Epithelial cell of esophagus (primary cell): ENCODE measurements around the gene SRXN1.

Source experiments
- DNase-seq: peaks from one replicate; pipeline ENCODE4 v3.0.0; 2010; ENCODE audit warnings: low read depth
- H3K4me3 ChIP-seq: 2 replicates; pipeline ENCODE4 v1.5.1; 2011; ENCODE audit warnings: mild to moderate bottlenecking, low read length, control low read depth
- TF ChIP-seq, protein P1 (sequence below): IDR thresholded peaks from 2 replicates; pipeline ENCODE4 v1.5.1; 2011; ENCODE audit warnings: low read depth, mild to moderate bottlenecking, low read length, control low read depth, inconsistent platforms; ENCODE audit not compliant: insufficient read depth; ENCODE audit errors: missing control alignments

The SRXN1 gene

DNA sequence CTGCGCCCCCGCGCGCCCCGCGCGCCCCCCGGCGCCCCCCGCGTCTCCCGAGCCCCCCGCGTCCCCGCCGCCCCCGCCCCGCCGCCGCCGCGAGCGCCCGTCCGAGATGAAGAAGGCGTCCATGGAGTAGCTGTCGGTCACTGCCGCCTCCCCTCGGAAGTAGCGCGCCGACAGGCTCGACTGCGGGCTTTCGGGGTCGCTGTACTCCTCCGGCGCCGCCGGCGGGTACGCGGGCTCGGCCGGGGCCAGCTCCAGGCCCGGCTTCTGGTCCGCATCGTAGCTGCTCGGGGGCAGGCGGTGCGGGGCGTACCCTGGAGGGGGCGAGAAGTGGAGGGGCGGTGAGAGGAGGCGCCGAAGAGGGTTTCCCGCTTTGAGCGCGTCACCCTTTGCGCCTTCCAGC lies 11.2 kb upstream of the SRXN1 start:
- no peak for DNase-seq
- H3K4me3 ChIP-seq, result no peak overlapping the region
- TF ChIP-seq, protein P1, sequence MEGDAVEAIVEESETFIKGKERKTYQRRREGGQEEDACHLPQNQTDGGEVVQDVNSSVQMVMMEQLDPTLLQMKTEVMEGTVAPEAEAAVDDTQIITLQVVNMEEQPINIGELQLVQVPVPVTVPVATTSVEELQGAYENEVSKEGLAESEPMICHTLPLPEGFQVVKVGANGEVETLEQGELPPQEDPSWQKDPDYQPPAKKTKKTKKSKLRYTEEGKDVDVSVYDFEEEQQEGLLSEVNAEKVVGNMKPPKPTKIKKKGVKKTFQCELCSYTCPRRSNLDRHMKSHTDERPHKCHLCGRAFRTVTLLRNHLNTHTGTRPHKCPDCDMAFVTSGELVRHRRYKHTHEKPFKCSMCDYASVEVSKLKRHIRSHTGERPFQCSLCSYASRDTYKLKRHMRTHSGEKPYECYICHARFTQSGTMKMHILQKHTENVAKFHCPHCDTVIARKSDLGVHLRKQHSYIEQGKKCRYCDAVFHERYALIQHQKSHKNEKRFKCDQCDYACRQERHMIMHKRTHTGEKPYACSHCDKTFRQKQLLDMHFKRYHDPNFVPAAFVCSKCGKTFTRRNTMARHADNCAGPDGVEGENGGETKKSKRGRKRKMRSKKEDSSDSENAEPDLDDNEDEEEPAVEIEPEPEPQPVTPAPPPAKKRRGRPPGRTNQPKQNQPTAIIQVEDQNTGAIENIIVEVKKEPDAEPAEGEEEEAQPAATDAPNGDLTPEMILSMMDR, result no peak

DNA sequence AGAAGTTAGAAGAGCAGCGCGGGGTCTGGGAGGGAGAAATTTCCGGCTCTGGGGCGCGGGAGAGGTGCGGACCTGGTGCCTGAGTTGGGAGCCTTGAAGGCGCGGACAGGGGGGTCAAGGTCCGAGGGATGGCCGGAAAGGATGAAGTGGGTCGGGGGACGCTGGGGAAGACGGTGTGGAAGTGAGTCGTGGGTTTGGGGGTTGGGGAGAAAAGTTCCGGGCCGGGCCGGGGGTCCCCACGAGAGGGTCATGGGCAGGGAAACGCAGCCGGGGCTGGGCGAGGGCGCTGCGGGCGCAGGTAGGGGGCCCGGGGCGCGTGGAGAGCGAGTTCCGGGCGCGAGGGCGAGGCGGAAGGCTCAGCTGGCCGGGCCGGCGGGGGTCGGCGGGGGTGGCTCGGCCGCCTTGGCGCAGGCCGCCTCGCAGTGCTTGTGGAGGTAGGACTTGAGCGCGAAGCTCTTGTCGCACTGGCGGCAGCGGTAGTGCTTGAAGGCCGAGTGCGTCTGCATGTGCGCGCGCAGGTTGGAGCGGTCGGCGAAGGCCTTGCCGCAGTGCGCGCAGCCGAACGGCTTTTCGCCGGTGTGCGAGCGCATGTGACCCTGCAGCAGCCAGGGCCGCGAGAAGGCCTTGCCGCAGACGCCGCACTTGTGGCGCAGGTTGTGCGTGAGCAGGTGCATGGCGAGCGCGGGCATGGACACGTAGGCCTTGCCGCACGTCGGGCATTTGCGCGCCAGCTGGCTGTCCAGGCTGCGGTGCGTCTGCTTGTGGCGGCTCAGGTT lies 10.5 kb upstream of the SRXN1 start:
- no peak overlapping the region for H3K4me3 ChIP-seq
- TF ChIP-seq, protein P1, result no peak
- DNase-seq, result peak; percentile 57

GRCh38 chr20:662277-663192 lies 9.5 kb upstream of the SRXN1 start:
- DNase-seq, result no peak
- TF ChIP-seq, protein P1, result no peak
- peak overlapping the region; percentile 8 for H3K4me3 ChIP-seq

DNA sequence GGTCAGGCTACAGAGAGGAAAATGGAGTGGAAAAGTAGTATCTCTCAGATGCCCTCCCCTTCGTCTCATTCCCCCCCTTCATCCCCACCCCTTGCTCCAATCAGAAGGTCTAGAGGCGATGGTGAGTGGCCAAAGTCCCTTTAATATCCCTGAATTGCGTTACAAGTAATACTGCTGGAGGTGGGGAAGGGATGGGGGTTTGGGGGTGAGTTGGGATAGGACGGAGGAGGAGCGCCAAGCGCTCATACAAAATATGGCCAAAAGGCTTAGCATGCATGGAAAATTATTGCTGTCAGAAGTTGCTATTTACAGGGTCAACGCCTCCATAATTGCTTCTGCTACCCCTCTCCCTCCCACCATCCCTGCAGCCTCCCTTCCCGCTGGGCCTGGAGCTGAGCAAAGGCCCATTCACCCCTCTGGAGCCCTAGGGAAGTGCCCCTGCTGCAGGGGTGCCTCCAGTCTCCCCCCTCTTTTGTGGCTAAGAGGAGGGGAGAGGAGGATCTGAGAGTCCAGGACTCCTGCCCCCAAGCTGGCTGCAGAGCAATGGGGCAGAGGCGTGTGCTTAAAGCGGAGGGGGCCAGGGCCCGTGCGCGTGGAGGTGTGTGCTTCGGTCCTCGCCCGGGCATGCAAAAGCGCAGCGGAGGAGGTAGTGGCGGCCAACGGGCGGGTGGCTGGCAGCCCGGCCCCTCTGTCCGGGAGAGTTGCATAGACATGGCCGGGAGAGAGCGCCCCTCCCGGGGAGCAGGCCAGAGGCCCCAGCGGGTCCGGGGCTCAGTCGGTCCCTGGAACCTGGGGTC lies 8.7 kb upstream of the SRXN1 start:
- TF ChIP-seq, protein P1, result no peak
- DNase-seq, result peak; percentile 64
- peak overlapping the region; percentile 8 for H3K4me3 ChIP-seq

DNA sequence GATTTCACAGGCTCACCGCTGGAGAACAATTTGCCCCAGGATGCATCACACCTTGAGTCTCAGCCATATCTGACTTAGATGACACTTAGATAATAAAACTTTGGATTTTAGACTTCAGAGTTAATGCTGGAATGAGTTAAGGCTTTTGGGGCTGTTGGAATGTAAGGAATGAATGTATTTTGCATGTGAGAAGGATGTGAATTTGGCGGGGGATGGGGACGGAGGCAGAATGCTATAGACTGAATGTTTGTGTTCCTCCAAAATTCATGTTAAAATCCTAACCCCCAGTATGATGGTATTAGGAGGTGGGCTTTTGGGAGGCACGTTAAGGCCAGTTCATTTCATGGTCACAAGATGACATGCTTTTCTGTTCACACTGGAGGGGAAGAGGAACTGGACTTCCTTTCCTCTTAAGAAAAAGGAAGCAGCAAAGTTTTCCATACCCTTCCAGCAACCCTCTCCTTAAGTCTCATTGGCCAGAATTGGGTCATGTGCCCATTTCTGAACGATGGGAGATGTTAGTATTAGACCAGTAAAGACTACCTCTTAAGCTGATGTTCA lies 5.8 kb upstream of the SRXN1 start:
- no peak for DNase-seq
- TF ChIP-seq, protein P1, result no peak
- H3K4me3 ChIP-seq, result no peak overlapping the region

- no peak for DNase-seq
- no peak overlapping the region for H3K4me3 ChIP-seq
- TF ChIP-seq, protein P1, result no peak
Observed at GRCh38 chr20:658202-658601, 5.2 kb upstream of the SRXN1 start.
